Neural cell (in vitro differentiated cells): ENCODE measurements around the gene CYTH3.

Source experiments
- MXI1 ChIP-seq: fragments of 450-650 bp; conservative IDR thresholded peaks from 2 replicates; pipeline ENCODE4 v1.6.1; 2014; ENCODE audit warnings: antibody characterized with exemption, mild to moderate bottlenecking; ENCODE audit not compliant: poor library complexity, severe bottlenecking
- RAD21 ChIP-seq: fragments of 450-650 bp; conservative IDR thresholded peaks from 2 replicates; pipeline ENCODE4 v1.6.1; 2014; ENCODE audit warnings: antibody characterized with exemption, mild to moderate bottlenecking, moderate library complexity
- TF ChIP-seq, protein P1 (sequence below): fragments of 450-650 bp; IDR thresholded peaks from 2 replicates; pipeline ENCODE4 v1.5.1; 2014; ENCODE audit warnings: antibody characterized with exemption, mild to moderate bottlenecking, moderate library complexity; ENCODE audit not compliant: poor library complexity, severe bottlenecking

DNA sequence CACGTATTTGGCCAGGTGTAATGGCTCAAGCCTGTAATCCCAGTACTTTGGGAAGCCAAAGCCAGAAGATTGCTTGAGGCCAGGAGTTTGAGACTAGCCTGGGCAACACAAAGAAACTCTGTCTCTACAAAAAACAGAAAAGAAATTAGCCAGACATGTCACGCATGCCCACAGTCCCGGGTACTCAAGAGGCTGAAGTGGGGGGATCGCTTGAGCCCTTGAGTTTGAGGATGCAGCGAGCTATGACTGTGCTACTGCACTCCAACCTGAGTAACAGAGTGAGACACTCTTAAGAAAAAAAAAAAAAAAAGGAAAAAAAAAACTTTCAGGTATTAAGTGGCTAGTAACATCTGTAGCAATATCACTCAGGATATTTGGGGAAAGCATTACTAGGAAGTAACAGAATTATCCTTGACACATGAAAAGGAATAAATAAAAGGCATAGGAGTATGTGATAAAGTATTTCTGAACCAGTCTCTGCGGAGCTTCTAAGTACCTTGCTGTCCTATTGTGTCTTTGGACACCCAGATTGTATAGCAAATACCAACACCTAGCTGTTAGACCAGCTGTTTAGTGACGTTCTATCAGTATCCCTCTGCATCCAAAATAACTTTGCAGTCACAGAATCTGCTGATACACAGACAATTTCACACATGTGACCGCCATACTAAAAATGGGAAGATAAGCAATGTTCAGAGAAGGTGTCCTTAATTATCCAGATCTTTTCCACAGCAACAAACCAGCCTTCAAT is 74.4 kb downstream of the CYTH3 start:
- TF ChIP-seq, protein P1, sequence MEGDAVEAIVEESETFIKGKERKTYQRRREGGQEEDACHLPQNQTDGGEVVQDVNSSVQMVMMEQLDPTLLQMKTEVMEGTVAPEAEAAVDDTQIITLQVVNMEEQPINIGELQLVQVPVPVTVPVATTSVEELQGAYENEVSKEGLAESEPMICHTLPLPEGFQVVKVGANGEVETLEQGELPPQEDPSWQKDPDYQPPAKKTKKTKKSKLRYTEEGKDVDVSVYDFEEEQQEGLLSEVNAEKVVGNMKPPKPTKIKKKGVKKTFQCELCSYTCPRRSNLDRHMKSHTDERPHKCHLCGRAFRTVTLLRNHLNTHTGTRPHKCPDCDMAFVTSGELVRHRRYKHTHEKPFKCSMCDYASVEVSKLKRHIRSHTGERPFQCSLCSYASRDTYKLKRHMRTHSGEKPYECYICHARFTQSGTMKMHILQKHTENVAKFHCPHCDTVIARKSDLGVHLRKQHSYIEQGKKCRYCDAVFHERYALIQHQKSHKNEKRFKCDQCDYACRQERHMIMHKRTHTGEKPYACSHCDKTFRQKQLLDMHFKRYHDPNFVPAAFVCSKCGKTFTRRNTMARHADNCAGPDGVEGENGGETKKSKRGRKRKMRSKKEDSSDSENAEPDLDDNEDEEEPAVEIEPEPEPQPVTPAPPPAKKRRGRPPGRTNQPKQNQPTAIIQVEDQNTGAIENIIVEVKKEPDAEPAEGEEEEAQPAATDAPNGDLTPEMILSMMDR: no peak
- TF ChIP-seq MXI1 (no peak), RAD21 (no peak)
